Glomerular endothelial cell (primary cell): Measurements from ENCODE around the gene ITGA7. TPM values are rescaled to one million over a fixed set of nuclear protein-coding genes. Genes with fewer than 3 reads are reported as not detected.

ENCODE experiments used
- DNase-seq: peaks from one replicate; pipeline ENCODE4 v3.0.0-alpha.2; 2011; ENCODE audit warnings: low read depth, low spot score; ENCODE audit errors: extremely low read depth
- total RNA-seq: library from RNA; depleted of rRNA; stranded (reverse); fragments of >200 nt; gene quantifications from 2 replicates; pipeline ENCODE4 v1.2.3, GENCODE V29; 2015

ITGA7 gene
- total RNA-seq, 1 donor from 2014 or later: 0.18 TPM

DNA sequence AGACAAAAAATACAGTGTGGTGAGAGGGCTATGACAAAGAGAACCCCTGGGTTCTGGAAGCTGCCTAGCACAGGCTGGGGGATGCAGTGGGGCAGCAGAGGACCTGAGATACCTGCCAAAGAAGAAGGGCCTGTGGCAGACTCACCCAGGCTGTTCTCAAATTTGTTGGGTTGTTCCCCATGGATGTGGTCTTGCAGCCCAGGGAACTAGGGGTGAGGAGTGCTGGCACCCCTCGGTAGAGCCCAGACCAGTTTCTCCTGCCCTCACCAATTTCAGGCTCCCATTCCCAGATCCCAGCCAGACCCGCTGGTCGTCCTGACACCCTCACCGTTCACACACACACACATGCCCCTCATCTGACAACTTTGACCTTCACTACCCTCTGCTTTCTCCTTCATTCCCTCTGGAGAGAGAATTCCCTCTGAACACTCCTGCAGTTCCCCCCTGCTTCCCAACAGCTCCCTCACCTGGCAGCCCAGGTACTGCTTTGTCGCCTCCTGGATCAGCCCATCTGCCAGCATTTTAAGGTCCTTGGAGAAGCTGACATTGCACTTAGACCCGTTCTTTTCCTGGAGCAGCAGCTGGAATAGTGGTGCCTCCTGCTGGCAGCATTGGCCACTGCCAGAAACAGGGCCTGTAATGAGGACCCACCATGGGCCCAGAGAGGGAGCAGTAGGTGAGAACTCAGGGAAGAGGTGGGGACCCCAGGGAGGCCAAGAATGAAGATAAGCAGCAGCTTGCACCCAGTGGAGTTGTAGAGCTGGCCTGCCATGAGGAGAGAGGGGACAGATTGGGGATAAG lies 29.3 kb upstream of the ITGA7 start:
- no peak for DNase-seq

- no peak for DNase-seq
Observed at GRCh38 chr12:55736076-55736475, 28.4 kb upstream of the ITGA7 start.

- no peak for DNase-seq
Observed at GRCh38 chr12:55734595-55734994, 26.9 kb upstream of the ITGA7 start.

- no peak for DNase-seq
Observed at GRCh38 chr12:55733858-55734257, 26.2 kb upstream of the ITGA7 start.

GRCh38 chr12:55733021-55733555 lies 25.4 kb upstream of the ITGA7 start:
- DNase-seq: no peak

DNA sequence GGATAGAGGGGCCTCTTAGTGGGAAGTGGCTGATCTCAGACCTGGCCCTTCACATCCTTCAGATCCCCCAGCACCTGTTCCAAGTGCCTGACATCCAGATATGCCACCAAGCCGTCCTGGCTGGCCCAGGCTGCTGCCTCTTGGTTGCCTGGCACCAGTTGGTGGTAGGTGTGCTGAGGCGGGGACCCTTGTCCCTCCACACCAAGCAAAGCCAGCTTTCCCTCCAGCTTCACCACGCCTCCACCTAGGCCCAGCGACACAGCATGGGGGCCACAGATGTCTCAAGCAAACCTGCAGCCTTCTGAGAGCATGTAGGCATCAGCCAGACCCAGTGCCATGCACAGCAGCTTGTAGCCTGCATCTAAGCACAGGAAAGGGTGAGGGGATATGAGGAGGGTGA lies 24.6 kb upstream of the ITGA7 start:
- no peak for DNase-seq

GRCh38 chr12:55729819-55730818 lies 22.4 kb upstream of the ITGA7 start:
- no peak for DNase-seq

DNA sequence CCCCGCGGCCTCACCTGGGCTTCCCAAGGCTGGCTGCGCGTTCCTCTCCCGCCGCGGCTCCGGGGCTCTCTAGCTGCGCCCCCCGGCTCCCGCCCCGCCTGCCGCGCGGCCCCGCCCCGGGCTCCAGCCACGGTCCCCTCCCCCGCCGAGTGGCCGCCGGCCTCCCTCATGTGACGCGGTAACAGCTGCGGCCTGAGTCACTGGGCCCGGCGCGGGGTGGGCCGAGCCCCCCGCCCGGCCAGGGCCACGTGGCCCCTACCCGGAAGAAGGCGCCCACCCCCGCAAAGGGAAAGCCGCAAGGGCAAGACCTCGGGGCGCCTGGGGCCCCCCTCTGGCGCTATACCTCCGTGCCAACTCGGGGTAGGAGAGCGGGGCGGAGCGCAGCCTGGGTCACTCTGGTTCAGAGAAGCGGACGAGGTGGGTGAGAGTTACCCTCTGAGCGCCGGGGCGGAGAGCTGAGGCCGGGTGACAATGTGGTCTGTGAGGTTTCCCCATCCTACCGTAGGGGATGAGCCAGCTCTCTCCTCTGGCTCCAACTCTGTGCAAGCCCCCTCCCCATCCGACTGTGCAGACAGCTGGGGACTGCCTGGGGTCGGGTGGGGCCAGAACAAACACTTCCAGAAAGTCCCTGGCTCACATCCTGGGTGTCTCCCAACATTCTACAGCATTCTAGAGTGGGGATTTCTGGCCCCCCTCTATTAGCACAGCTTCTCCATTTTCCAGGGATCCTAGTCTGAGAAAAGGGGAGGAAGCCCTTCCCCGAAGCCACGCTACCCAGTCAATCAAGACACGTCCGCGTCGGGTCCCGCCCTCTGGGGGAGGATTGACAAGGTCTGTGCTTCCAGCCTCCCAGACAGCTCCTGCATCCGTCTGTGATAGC lies 21.5 kb upstream of the ITGA7 start, which contains the start of gene CD63:
TSS of gene CD63 (minus strand) at position 71 of the 880 bp plus-strand sequence. CDS start 668 bp downstream, outside the sequence.
- DNase-seq: no peak

- no peak for DNase-seq
Observed at GRCh38 chr12:55728186-55728938, 20.7 kb upstream of the ITGA7 start.

- no peak for DNase-seq
Observed at GRCh38 chr12:55727643-55728185, 20.0 kb upstream of the ITGA7 start.

GRCh38 chr12:55726971-55727370 lies 19.3 kb upstream of the ITGA7 start:
- no peak for DNase-seq

- DNase-seq: no peak
Observed at GRCh38 chr12:55725556-55725955, 17.9 kb upstream of the ITGA7 start.

DNA sequence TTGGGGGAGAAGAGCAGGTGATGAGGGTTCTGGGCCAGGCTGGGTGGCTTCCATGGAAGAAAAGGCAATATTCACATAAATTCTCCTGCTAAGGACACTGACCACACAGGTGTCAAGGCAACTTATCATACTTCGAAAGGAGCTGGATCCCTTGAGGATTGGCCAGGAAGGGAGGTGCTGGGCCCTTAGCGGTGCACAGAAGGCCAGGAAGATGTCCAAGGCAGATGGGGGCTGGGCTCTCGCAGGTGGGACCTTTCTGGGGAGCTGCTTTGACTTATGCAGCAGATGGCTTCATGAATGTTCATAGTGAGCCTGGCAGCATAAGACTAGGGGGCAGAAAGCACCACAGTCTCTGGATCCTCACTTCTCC lies 17.2 kb upstream of the ITGA7 start:
- DNase-seq: no peak

GRCh38 chr12:55724226-55724939 lies 16.7 kb upstream of the ITGA7 start:
- DNase-seq: no peak

- DNase-seq: no peak
Observed at GRCh38 chr12:55723516-55724225, 16.0 kb upstream of the ITGA7 start.

- DNase-seq: no peak
Observed at GRCh38 chr12:55722948-55723347, 15.2 kb upstream of the ITGA7 start.

GRCh38 chr12:55721601-55722213 lies 14.0 kb upstream of the ITGA7 start:
- DNase-seq: no peak
